ENCODE results near the gene ZSWIM6. TPM values are rescaled to one million over a fixed set of nuclear protein-coding genes. Genes with fewer than 3 reads are reported as not detected.

Gene ZSWIM6
- total RNA-seq, 1 donor from 2014 or later, result 20.7 TPM

- Mint-ChIP-seq H3K4me3 (ENCODE audit: unreplicated experiment) (no peak overlapping the region), H3K27ac (ENCODE audit: unreplicated experiment) (no peak overlapping the region), H3K9me3 (ENCODE audit: unreplicated experiment) (peaks cover 3% of the 10 kb centered on the region), H3K36me3 (ENCODE audit: unreplicated experiment) (no peaks in the 10 kb centered on the region), H3K4me1 (ENCODE audit: unreplicated experiment) (no peaks in the 10 kb centered on the region), H3K27me3 (ENCODE audit: unreplicated experiment) (no peaks in the 10 kb centered on the region)
- DNase-seq (ENCODE audit: extremely low spot score, unreplicated experiment), result no peak
- no peak for TF ChIP-seq CTCF (IDR thresholded peaks at IDR 0.05)
Measured at GRCh38 chr5:61559722-61560121, 227.7 kb downstream of the ZSWIM6 start.

GRCh38 chr5:61563401-61563800 is 231.3 kb downstream of the ZSWIM6 start:
- no peak for DNase-seq (ENCODE audit: extremely low spot score, unreplicated experiment)
- no peak overlapping the region for H3K4me3 Mint-ChIP-seq (ENCODE audit: unreplicated experiment)
- no peaks in the 10 kb centered on the region for H3K36me3 Mint-ChIP-seq (ENCODE audit: unreplicated experiment)
- H3K9me3 Mint-ChIP-seq (ENCODE audit: unreplicated experiment), result no peaks in the 10 kb centered on the region
- no peaks in the 10 kb centered on the region for H3K27me3 Mint-ChIP-seq (ENCODE audit: unreplicated experiment)
- no peaks in the 10 kb centered on the region for H3K4me1 Mint-ChIP-seq (ENCODE audit: unreplicated experiment)
- H3K27ac Mint-ChIP-seq (ENCODE audit: unreplicated experiment), result no peak overlapping the region
- no peak for TF ChIP-seq CTCF (IDR thresholded peaks at IDR 0.05)

DNA sequence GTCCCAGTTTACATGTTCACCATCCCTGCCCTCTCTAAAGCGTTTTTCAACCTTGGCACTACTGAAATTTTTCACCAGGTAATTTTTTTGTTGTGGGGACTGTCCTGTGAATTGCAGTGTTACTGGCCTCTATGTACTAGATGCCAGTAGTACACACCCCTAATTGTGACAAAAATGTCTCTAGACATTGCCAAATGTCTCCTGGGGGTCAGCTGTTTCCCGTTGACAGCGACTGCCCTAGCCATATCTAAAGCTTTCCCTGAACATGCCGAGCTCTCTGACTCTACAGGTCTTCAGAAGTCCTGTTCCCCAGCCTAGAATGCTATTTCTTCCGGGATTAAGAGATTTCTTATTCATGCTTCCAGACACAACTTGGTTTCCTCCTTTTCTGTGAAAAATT is 235.3 kb downstream of the ZSWIM6 start:
- H3K4me1 Mint-ChIP-seq (ENCODE audit: unreplicated experiment), result no peaks in the 10 kb centered on the region
- H3K9me3 Mint-ChIP-seq (ENCODE audit: unreplicated experiment), result no peaks in the 10 kb centered on the region
- H3K27ac Mint-ChIP-seq (ENCODE audit: unreplicated experiment), result no peak overlapping the region
- no peak for DNase-seq (ENCODE audit: extremely low spot score, unreplicated experiment)
- H3K36me3 Mint-ChIP-seq (ENCODE audit: unreplicated experiment), result no peaks in the 10 kb centered on the region
- H3K27me3 Mint-ChIP-seq (ENCODE audit: unreplicated experiment), result no peaks in the 10 kb centered on the region
- TF ChIP-seq CTCF (IDR thresholded peaks at IDR 0.05), result no peak
- H3K4me3 Mint-ChIP-seq (ENCODE audit: unreplicated experiment), result no peak overlapping the region

DNA sequence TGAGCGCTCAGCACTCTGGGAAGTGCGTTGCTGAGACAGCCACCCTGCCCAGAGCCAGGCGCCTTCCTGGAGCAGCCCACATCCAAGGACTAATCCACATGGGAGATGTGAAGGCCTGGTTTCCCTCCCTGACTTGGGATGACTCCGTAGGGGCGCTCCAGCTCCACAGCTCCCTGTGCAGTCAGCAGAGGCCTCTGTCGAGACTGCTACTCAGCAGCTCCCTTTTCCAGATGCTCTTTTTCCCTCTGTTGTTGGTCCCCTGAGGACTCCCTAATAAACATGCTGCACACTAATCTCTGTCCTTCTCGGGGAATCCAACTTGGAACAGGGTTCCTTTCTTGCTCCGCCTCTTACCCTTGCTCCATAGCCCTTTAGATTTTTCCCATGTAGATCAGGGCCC is 237.3 kb downstream of the ZSWIM6 start:
- Mint-ChIP-seq H3K36me3 (ENCODE audit: unreplicated experiment) (no peaks in the 10 kb centered on the region), H3K27ac (ENCODE audit: unreplicated experiment) (no peak overlapping the region), H3K27me3 (ENCODE audit: unreplicated experiment) (no peaks in the 10 kb centered on the region), H3K4me1 (ENCODE audit: unreplicated experiment) (no peaks in the 10 kb centered on the region), H3K9me3 (ENCODE audit: unreplicated experiment) (no peaks in the 10 kb centered on the region), H3K4me3 (ENCODE audit: unreplicated experiment) (no peak overlapping the region)
- no peak for TF ChIP-seq CTCF (IDR thresholded peaks at IDR 0.05)
- DNase-seq (ENCODE audit: extremely low spot score, unreplicated experiment), result no peak

DNA sequence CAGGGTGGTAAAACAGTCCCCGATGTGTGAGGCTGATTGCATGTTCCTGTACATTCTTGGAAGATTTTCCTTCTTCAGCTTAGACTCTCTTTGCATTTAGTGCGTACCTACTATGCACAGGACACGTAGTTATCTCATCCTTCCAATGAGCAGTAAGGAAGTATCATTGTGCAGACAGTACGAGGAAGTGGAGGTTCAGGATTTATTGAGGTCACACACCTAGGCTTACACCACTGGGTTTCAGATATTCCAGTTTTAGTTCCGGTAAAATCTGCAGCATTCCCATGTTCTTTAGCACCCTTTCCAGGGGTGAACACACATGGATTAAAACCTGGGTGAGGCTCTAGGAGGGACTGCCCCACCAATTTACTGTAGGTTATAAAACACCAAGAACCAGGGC is 238.7 kb downstream of the ZSWIM6 start:
- no peak for TF ChIP-seq CTCF (IDR thresholded peaks at IDR 0.05)
- no peak overlapping the region for H3K4me3 Mint-ChIP-seq (ENCODE audit: unreplicated experiment)
- no peaks in the 10 kb centered on the region for H3K36me3 Mint-ChIP-seq (ENCODE audit: unreplicated experiment)
- no peaks in the 10 kb centered on the region for H3K9me3 Mint-ChIP-seq (ENCODE audit: unreplicated experiment)
- peaks cover 6% of the 10 kb centered on the region for H3K4me1 Mint-ChIP-seq (ENCODE audit: unreplicated experiment)
- H3K27ac Mint-ChIP-seq (ENCODE audit: unreplicated experiment), result no peak overlapping the region
- DNase-seq (ENCODE audit: extremely low spot score, unreplicated experiment), result no peak
- H3K27me3 Mint-ChIP-seq (ENCODE audit: unreplicated experiment), result no peaks in the 10 kb centered on the region

Data from osteocyte (in vitro differentiated cells).